Parathyroid adenoma (tissue), 2 donors: ENCODE measurements around the gene ASTL.

Source experiments
- H2AFZ ChIP-seq: fragments of 300-600 bp; sonication (generic); one replicate; pipeline ENCODE4 v1.7.0; 2017; ENCODE audit warnings: antibody characterized with exemption, mild to moderate bottlenecking
- H3K27ac ChIP-seq: fragments of 300-600 bp; sonication (generic); one replicate; pipeline ENCODE4 v1.7.0; 2017
- H3K27me3 ChIP-seq: fragments of 300-600 bp; sonication (generic); one replicate; pipeline ENCODE4 v1.7.0; 2017; ENCODE audit warnings: low read length; ENCODE audit not compliant: control insufficient read depth, insufficient read depth
- H3K36me3 ChIP-seq: fragments of 300-600 bp; sonication (generic); one replicate; pipeline ENCODE4 v1.7.0; 2017; ENCODE audit warnings: low read length; ENCODE audit not compliant: control insufficient read depth, insufficient read depth
- H3K4me1 ChIP-seq: fragments of 300-600 bp; sonication (generic); one replicate; pipeline ENCODE4 v1.7.0; 2017; ENCODE audit warnings: control low read depth
- H3K4me2 ChIP-seq: fragments of 300-600 bp; sonication (generic); one replicate; pipeline ENCODE4 v1.7.0; 2017; ENCODE audit warnings: low read length
- H3K4me3 ChIP-seq: fragments of 300-600 bp; sonication (generic); one replicate; pipeline ENCODE4 v1.7.0; 2017; ENCODE audit warnings: low read depth, low read length
- H3K79me2 ChIP-seq: fragments of 300-600 bp; sonication (generic); one replicate; pipeline ENCODE4 v1.7.0; 2017; ENCODE audit warnings: control low read depth
- H3K9ac ChIP-seq: fragments of 300-600 bp; sonication (generic); one replicate; pipeline ENCODE4 v1.7.0; 2017; ENCODE audit warnings: mild to moderate bottlenecking
- H3K9me3 ChIP-seq: fragments of 300-600 bp; sonication (generic); one replicate; pipeline ENCODE4 v1.7.0; 2017; ENCODE audit warnings: low read length; ENCODE audit not compliant: control insufficient read depth
- CTCF ChIP-seq: fragments of 300-600 bp; sonication (generic); IDR thresholded peaks from one replicate; pipeline ENCODE4 v1.7.0; 2017; ENCODE audit warnings: antibody characterized with exemption, mild to moderate bottlenecking
- donor health status: primary hyperparathyroidism.

Gene ASTL

GRCh38 chr2:96176661-96177060, 38.4 kb upstream of the ASTL start:
- Histone ChIP-seq H2AFZ (no peak overlapping the region), H3K4me1 (no peaks in the 10 kb centered on the region), H3K9ac (no peak overlapping the region), H3K27ac (no peak overlapping the region), H3K9me3 (no peaks in the 10 kb centered on the region), H3K36me3 (no peaks in the 10 kb centered on the region), H3K4me2 (no peak overlapping the region), H3K4me3 (no peak overlapping the region), H3K79me2 (no peaks in the 10 kb centered on the region), H3K27me3 (no peaks in the 10 kb centered on the region)
- no peak for TF ChIP-seq CTCF

GRCh38 chr2:96175951-96176350, 37.6 kb upstream of the ASTL start:
- TF ChIP-seq CTCF: no peak
- peak overlapping the region; percentile 39 for H2AFZ ChIP-seq
- no peaks in the 10 kb centered on the region for H3K27me3 ChIP-seq
- H3K79me2 ChIP-seq: no peaks in the 10 kb centered on the region
- H3K9ac ChIP-seq: no peak overlapping the region
- no peak overlapping the region for H3K4me3 ChIP-seq
- no peaks in the 10 kb centered on the region for H3K36me3 ChIP-seq
- no peak overlapping the region for H3K4me2 ChIP-seq
- H3K4me1 ChIP-seq: no peaks in the 10 kb centered on the region
- peak overlapping the region; percentile 38 for H3K27ac ChIP-seq
- no peaks in the 10 kb centered on the region for H3K9me3 ChIP-seq

- peak; percentile 97 for TF ChIP-seq CTCF
- no peak overlapping the region for H3K9ac ChIP-seq
- H3K27ac ChIP-seq: no peak overlapping the region
Measured at GRCh38 chr2:96174251-96175144, 36.2 kb upstream of the ASTL start.

GRCh38 chr2:96171831-96172230, 33.5 kb upstream of the ASTL start:
- Histone ChIP-seq H2AFZ (no peak overlapping the region), H3K4me1 (no peaks in the 10 kb centered on the region), H3K9me3 (no peaks in the 10 kb centered on the region), H3K36me3 (no peaks in the 10 kb centered on the region), H3K9ac (no peak overlapping the region), H3K27ac (no peak overlapping the region), H3K79me2 (no peaks in the 10 kb centered on the region), H3K4me2 (no peak overlapping the region), H3K4me3 (no peak overlapping the region), H3K27me3 (no peaks in the 10 kb centered on the region)
- no peak for TF ChIP-seq CTCF

More at GRCh38 chr2:96174251-96175144, 36.2 kb upstream of the ASTL start:
- Histone ChIP-seq H3K36me3 (no peaks in the 10 kb centered on the region), H3K79me2 (no peaks in the 10 kb centered on the region), H3K9me3 (no peaks in the 10 kb centered on the region), H3K27me3 (no peaks in the 10 kb centered on the region), H3K4me3 (no peak overlapping the region), H2AFZ (peak overlapping the region; percentile 3), H3K4me1 (no peaks in the 10 kb centered on the region), H3K4me2 (no peak overlapping the region)

- Histone ChIP-seq H2AFZ (no peak overlapping the region), H3K4me2 (no peak overlapping the region), H3K27ac (no peak overlapping the region), H3K79me2 (no peaks in the 10 kb centered on the region), H3K4me3 (no peak overlapping the region), H3K36me3 (no peaks in the 10 kb centered on the region), H3K9me3 (no peaks in the 10 kb centered on the region), H3K9ac (no peak overlapping the region), H3K27me3 (no peaks in the 10 kb centered on the region), H3K4me1 (no peaks in the 10 kb centered on the region)
- TF ChIP-seq CTCF: no peak
Measured at GRCh38 chr2:96170626-96171025, 32.3 kb upstream of the ASTL start.
